Activated T-helper 2 cell treated with anti-CD3 and anti-CD28 coated beads, Interferon-gamma antibody, Interleukin-2, Interleukin-4, amounts not matched to agents 10 μg/mL and 5 μg/mL and 100 μg/mL, durations not matched to agents 14 hours and 24 hours and 36 hours (primary cell): ENCODE results near the gene TMEM178B. TPM values are rescaled to one million over a fixed set of nuclear protein-coding genes. Genes with fewer than 3 reads are reported as not detected.
"Not testable (repeated sequence)": the region's sequence is repeated elsewhere in the genome, so short reads cannot be mapped to it uniquely, and the experiment has no call there.

Source experiments
- DNase-seq: peaks from one replicate; pipeline ENCODE4 v3.0.0; 2021; ENCODE audit warnings: low spot score
- H3K27ac Mint-ChIP-seq: one replicate; pipeline ENCODE4 v1.8.0; 2021; ENCODE audit warnings: mixed read lengths
- H3K27me3 Mint-ChIP-seq: one replicate; pipeline ENCODE4 v1.8.0; 2021; ENCODE audit warnings: low read depth, mixed read lengths
- H3K36me3 Mint-ChIP-seq: one replicate; pipeline ENCODE4 v1.8.0; 2021; ENCODE audit warnings: low read depth, mixed read lengths
- H3K4me1 Mint-ChIP-seq: one replicate; pipeline ENCODE4 v1.8.0; 2021; ENCODE audit warnings: low read depth, mixed read lengths
- H3K4me3 Mint-ChIP-seq: one replicate; pipeline ENCODE4 v1.8.0; 2021; ENCODE audit warnings: low read depth, mild to moderate bottlenecking, moderate library complexity, mixed read lengths
- H3K9me3 Mint-ChIP-seq: one replicate; pipeline ENCODE4 v1.8.0; 2021; ENCODE audit warnings: mixed read lengths
- intact Hi-C: fragments of 100-400 bp; cut with micrococcal nuclease; formaldehyde crosslinking; loops from one replicate; pipeline ENCODE4 v1.15.1; 2023
- total RNA-seq: library from RNA; stranded (reverse); gene quantifications from 2 replicates; pipeline ENCODE4 v1.2.3, GENCODE V29; 2022

Gene TMEM178B
- total RNA-seq, 1 donor from 2014 or later = 0.30 TPM

GRCh38 chr7:141312395-141312794 lies 238.5 kb downstream of the TMEM178B start:
- Mint-ChIP-seq H3K27me3 (peaks cover 6% of the 10 kb centered on the region), H3K9me3 (no peaks in the 10 kb centered on the region), H3K27ac (no peak overlapping the region), H3K4me1 (no peaks in the 10 kb centered on the region), H3K36me3 (no peaks in the 10 kb centered on the region), H3K4me3 (no peak overlapping the region)
- intact Hi-C loops = no loop called here
- no peak for DNase-seq

- Mint-ChIP-seq H3K36me3 (no peaks in the 10 kb centered on the region), H3K4me1 (no peaks in the 10 kb centered on the region), H3K9me3 (no peaks in the 10 kb centered on the region), H3K27me3 (peaks cover 6% of the 10 kb centered on the region), H3K27ac (no peak overlapping the region), H3K4me3 (no peak overlapping the region)
- DNase-seq = no peak
- intact Hi-C loops = no loop called here
These were observed 239.1 kb downstream of the TMEM178B start for GRCh38 chr7:141312828-141313521.

- Mint-ChIP-seq H3K9me3 (no peaks in the 10 kb centered on the region), H3K4me3 (no peak overlapping the region)
- intact Hi-C loops = no loop called here
These were observed 240.0 kb downstream of the TMEM178B start for GRCh38 chr7:141313896-141314295.

GRCh38 chr7:141317033-141317585 lies 243.2 kb downstream of the TMEM178B start:
- Mint-ChIP-seq H3K4me3 (no peak overlapping the region), H3K9me3 (no peaks in the 10 kb centered on the region), H3K4me1 (no peaks in the 10 kb centered on the region), H3K36me3 (no peaks in the 10 kb centered on the region), H3K27me3 (peaks cover 1% of the 10 kb centered on the region), H3K27ac (no peak overlapping the region)
- intact Hi-C loops = no loop called here
- DNase-seq = no peak

More at GRCh38 chr7:141313896-141314295, 240.0 kb downstream of the TMEM178B start:
- no peaks in the 10 kb centered on the region for H3K4me1 Mint-ChIP-seq
- no peak for DNase-seq
- H3K27ac Mint-ChIP-seq = no peak overlapping the region
- peaks cover 6% of the 10 kb centered on the region for H3K27me3 Mint-ChIP-seq
- H3K36me3 Mint-ChIP-seq = no peaks in the 10 kb centered on the region

GRCh38 chr7:141320287-141320686 lies 246.4 kb downstream of the TMEM178B start:
- Mint-ChIP-seq H3K27me3 (peaks cover 7% of the 10 kb centered on the region), H3K36me3 (no peaks in the 10 kb centered on the region), H3K4me1 (no peaks in the 10 kb centered on the region), H3K9me3 (no peaks in the 10 kb centered on the region), H3K4me3 (no peak overlapping the region), H3K27ac (no peak overlapping the region)
- intact Hi-C loops = no loop called here
- DNase-seq = no peak

- Mint-ChIP-seq H3K4me3 (no peak overlapping the region), H3K9me3 (no peaks in the 10 kb centered on the region), H3K27me3 (peaks cover 7% of the 10 kb centered on the region), H3K4me1 (no peaks in the 10 kb centered on the region), H3K36me3 (no peaks in the 10 kb centered on the region), H3K27ac (no peak overlapping the region)
- intact Hi-C loops = no loop called here
- no peak for DNase-seq
These were observed 248.5 kb downstream of the TMEM178B start for GRCh38 chr7:141322383-141322782.

- Mint-ChIP-seq H3K4me1 (no peaks in the 10 kb centered on the region), H3K36me3 (no peaks in the 10 kb centered on the region), H3K27me3 (peaks cover 7% of the 10 kb centered on the region), H3K4me3 (no peak overlapping the region), H3K9me3 (no peaks in the 10 kb centered on the region), H3K27ac (no peak overlapping the region)
- intact Hi-C loops = no loop called here
- no peak for DNase-seq
These were observed 250.0 kb downstream of the TMEM178B start for GRCh38 chr7:141323826-141324225.

GRCh38 chr7:141324870-141325269 lies 251.0 kb downstream of the TMEM178B start:
- Mint-ChIP-seq H3K36me3 (no peaks in the 10 kb centered on the region), H3K4me3 (no peak overlapping the region), H3K4me1 (no peaks in the 10 kb centered on the region), H3K27ac (no peak overlapping the region), H3K9me3 (no peaks in the 10 kb centered on the region), H3K27me3 (peaks cover 7% of the 10 kb centered on the region)
- DNase-seq = no peak
- intact Hi-C loops = no loop called here

- H3K27me3 Mint-ChIP-seq = peaks cover 7% of the 10 kb centered on the region
- no peak overlapping the region for H3K4me3 Mint-ChIP-seq
- no peaks in the 10 kb centered on the region for H3K36me3 Mint-ChIP-seq
- H3K27ac Mint-ChIP-seq = no peak overlapping the region
- no peaks in the 10 kb centered on the region for H3K4me1 Mint-ChIP-seq
- H3K9me3 Mint-ChIP-seq = no peaks in the 10 kb centered on the region
- intact Hi-C loops = no loop called here
- no peak for DNase-seq
These were observed 251.4 kb downstream of the TMEM178B start for GRCh38 chr7:141325275-141325674.

GRCh38 chr7:141328290-141328689 lies 254.4 kb downstream of the TMEM178B start:
- Mint-ChIP-seq H3K9me3 (no peaks in the 10 kb centered on the region), H3K4me3 (no peak overlapping the region), H3K4me1 (no peaks in the 10 kb centered on the region), H3K36me3 (no peaks in the 10 kb centered on the region), H3K27ac (no peak overlapping the region), H3K27me3 (peaks cover 7% of the 10 kb centered on the region)
- intact Hi-C loops = no loop called here
- DNase-seq = no peak

GRCh38 chr7:141330285-141330684 lies 256.4 kb downstream of the TMEM178B start:
- H3K4me3 Mint-ChIP-seq, DNase-seq, H3K4me1 Mint-ChIP-seq, H3K36me3 Mint-ChIP-seq, H3K27me3 Mint-ChIP-seq, intact Hi-C loops, H3K27ac Mint-ChIP-seq, H3K9me3 Mint-ChIP-seq: not testable (repeated sequence)

GRCh38 chr7:141333459-141333858 lies 259.6 kb downstream of the TMEM178B start:
- Mint-ChIP-seq H3K4me3 (no peak overlapping the region), H3K27me3 (no peaks in the 10 kb centered on the region), H3K9me3 (peaks cover 4% of the 10 kb centered on the region), H3K4me1 (no peaks in the 10 kb centered on the region), H3K36me3 (no peaks in the 10 kb centered on the region), H3K27ac (no peak overlapping the region)
- DNase-seq = no peak
- intact Hi-C loops = no loop called here

- intact Hi-C loops = no loop called here
- H3K4me1 Mint-ChIP-seq = no peaks in the 10 kb centered on the region
These were observed 261.3 kb downstream of the TMEM178B start for GRCh38 chr7:141335164-141335563.

More at GRCh38 chr7:141335164-141335563, 261.3 kb downstream of the TMEM178B start:
- H3K4me3 Mint-ChIP-seq = no peak overlapping the region
- no peaks in the 10 kb centered on the region for H3K36me3 Mint-ChIP-seq
- no peaks in the 10 kb centered on the region for H3K27me3 Mint-ChIP-seq
- DNase-seq = no peak
- no peak overlapping the region for H3K27ac Mint-ChIP-seq
- peaks cover 4% of the 10 kb centered on the region for H3K9me3 Mint-ChIP-seq
